Measurements from ENCODE around the gene FNDC7.

DNA sequence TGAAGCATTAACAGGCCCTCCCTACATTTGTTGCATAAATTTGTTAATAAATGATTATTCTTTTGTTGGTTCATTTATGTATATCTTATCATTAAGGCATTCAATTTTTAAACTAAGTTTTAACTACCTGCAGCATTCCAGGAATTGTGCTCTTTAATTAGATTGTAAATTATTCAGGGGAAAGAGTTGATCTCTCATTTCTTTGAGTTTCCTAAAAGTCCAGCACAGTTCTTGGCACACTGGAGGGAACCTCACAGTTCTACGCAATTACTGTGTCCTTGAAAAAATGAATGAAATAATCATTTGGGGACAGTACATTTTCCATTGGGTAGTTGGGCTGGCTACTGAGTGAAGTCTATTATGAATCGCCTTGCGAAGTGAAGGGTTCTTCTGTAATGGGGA lies 33.3 kb downstream of the FNDC7 start:
- no peak for TF ChIP-seq POLR2A (IDR thresholded peaks at IDR 0.05)
- TF ChIP-seq, protein P1, sequence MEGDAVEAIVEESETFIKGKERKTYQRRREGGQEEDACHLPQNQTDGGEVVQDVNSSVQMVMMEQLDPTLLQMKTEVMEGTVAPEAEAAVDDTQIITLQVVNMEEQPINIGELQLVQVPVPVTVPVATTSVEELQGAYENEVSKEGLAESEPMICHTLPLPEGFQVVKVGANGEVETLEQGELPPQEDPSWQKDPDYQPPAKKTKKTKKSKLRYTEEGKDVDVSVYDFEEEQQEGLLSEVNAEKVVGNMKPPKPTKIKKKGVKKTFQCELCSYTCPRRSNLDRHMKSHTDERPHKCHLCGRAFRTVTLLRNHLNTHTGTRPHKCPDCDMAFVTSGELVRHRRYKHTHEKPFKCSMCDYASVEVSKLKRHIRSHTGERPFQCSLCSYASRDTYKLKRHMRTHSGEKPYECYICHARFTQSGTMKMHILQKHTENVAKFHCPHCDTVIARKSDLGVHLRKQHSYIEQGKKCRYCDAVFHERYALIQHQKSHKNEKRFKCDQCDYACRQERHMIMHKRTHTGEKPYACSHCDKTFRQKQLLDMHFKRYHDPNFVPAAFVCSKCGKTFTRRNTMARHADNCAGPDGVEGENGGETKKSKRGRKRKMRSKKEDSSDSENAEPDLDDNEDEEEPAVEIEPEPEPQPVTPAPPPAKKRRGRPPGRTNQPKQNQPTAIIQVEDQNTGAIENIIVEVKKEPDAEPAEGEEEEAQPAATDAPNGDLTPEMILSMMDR (IDR thresholded peaks at IDR 0.05): no peak

Measured in adrenal gland (tissue), 5 donors.